ENCODE data around the gene SPAG16. TPM values are rescaled to one million over a fixed set of nuclear protein-coding genes. Genes with fewer than 3 reads are reported as not detected.

SPAG16 gene
- total and polyA plus RNA-seq, 2 of the 13 experiments (the other 11 are each of a cell fraction or from before 2014, with no cell fraction given): 9.6 to 26.5 TPM

GRCh38 chr2:214410918-214411554 lies 1126.8 kb downstream of the SPAG16 start, which contains the start of gene VWC2L (continued):
- TF ChIP-seq GLMP (CRISPR knock-in tag; IDR thresholded peaks at IDR 0.05; ENCODE audit: borderline replicate concordance): peak; percentile 72; the same call in 1 of the 2 replicates
- peak; percentile 58 for TF ChIP-seq DRAP1 (CRISPR knock-in tag; IDR thresholded peaks at IDR 0.05)
- TF ChIP-seq DDIT3 (CRISPR knock-in tag; IDR thresholded peaks at IDR 0.05): no peak
- TF ChIP-seq ZMAT3 (CRISPR knock-in tag; conservative IDR thresholded peaks at IDR 0.05): peak; percentile 88
- peak; percentile 82 for TF ChIP-seq ZBTB10 (CRISPR knock-in tag; IDR thresholded peaks at IDR 0.05; ENCODE audit: borderline replicate concordance)
- TF ChIP-seq ZNF274 (CRISPR knock-in tag; IDR thresholded peaks at IDR 0.05): peak; percentile 79; the same call in 1 of the 2 replicates
- no peak for TF ChIP-seq CBX1 (IDR thresholded peaks at IDR 0.05; ENCODE audit: low read depth)
- no peak for TF ChIP-seq ATF5 (CRISPR knock-in tag; IDR thresholded peaks at IDR 0.05; ENCODE audit: low read depth)
- no peak for TF ChIP-seq PBX2 (CRISPR knock-in tag; IDR thresholded peaks at IDR 0.05)
- TF ChIP-seq CSRNP1 (CRISPR knock-in tag; IDR thresholded peaks at IDR 0.05): peak; percentile 66; the same call in 1 of the 2 replicates
- no peak for TF ChIP-seq AFF4 (CRISPR knock-in tag; IDR thresholded peaks at IDR 0.05)
- peak; percentile 42; the same call in 1 of the 2 replicates for TF ChIP-seq GMEB1 (CRISPR knock-in tag; IDR thresholded peaks at IDR 0.05; ENCODE audit: borderline replicate concordance)
- TF ChIP-seq ZSCAN22 (CRISPR knock-in tag; IDR thresholded peaks at IDR 0.05): no peak
